Neural progenitor cell (in vitro differentiated cells): Measurements from ENCODE around the gene WDR93. TPM values are rescaled to one million over a fixed set of nuclear protein-coding genes. Genes with fewer than 3 reads are reported as not detected.

ENCODE experiments used
- DNase-seq: peaks from one replicate; pipeline ENCODE4 v3.0.0-alpha.2; 2016; ENCODE audit warnings: low spot score
- H2AFZ ChIP-seq: fragments of 200-600 bp; sonication (generic); replicated peaks from 2 replicates; pipeline ENCODE4 v1.6.1; 2016; ENCODE audit warnings: antibody characterized with exemption
- H3F3A ChIP-seq: fragments of 200-600 bp; sonication (generic); 2 replicates; pipeline ENCODE4 v1.6.1; 2016; ENCODE audit warnings: antibody characterized with exemption, low read depth
- H3K27ac ChIP-seq: fragments of 200-600 bp; sonication (generic); 2 replicates; pipeline ENCODE4 v1.5.1; 2016; ENCODE audit warnings: mild to moderate bottlenecking
- H3K27me3 ChIP-seq: fragments of 200-600 bp; sonication (generic); 2 replicates; pipeline ENCODE4 v1.6.1; 2016; ENCODE audit warnings: mild to moderate bottlenecking, moderate library complexity
- H3K36me3 ChIP-seq: fragments of 200-600 bp; sonication (generic); 2 replicates; pipeline ENCODE4 v1.5.1; 2016
- H3K4me1 ChIP-seq: fragments of 200-600 bp; sonication (generic); 2 replicates; pipeline ENCODE4 v1.6.1; 2016; ENCODE audit warnings: mixed run types
- H3K4me2 ChIP-seq: fragments of 200-600 bp; sonication (generic); 2 replicates; pipeline ENCODE4 v1.6.1; 2016
- H3K4me3 ChIP-seq: fragments of 200-600 bp; sonication (generic); 2 replicates; pipeline ENCODE4 v1.5.1; 2016
- H3K79me2 ChIP-seq: fragments of 200-600 bp; sonication (generic); 2 replicates; pipeline ENCODE4 v1.6.1; 2016; ENCODE audit warnings: low read depth
- H3K9ac ChIP-seq: fragments of 200-600 bp; sonication (generic); 2 replicates; pipeline ENCODE4 v1.6.1; 2016
- H3K9me3 ChIP-seq: fragments of 200-600 bp; sonication (generic); 2 replicates; pipeline ENCODE4 v1.5.1; 2016; ENCODE audit warnings: low read depth
- H4K20me1 ChIP-seq: fragments of 200-600 bp; sonication (generic); 2 replicates; pipeline ENCODE4 v1.6.1; 2016; ENCODE audit warnings: low read depth
- H3K27ac Mint-ChIP-seq: 3 replicates; pipeline ENCODE4 v1.8.0; 2021; ENCODE audit warnings: mixed read lengths
- H3K27me3 Mint-ChIP-seq: 2 replicates; pipeline ENCODE4 v1.8.0; 2022; ENCODE audit warnings: low read depth, mild to moderate bottlenecking, inconsistent platforms, moderate library complexity, mixed read lengths; ENCODE audit not compliant: insufficient read depth
- H3K36me3 Mint-ChIP-seq: 3 replicates; pipeline ENCODE4 v1.8.0; 2021; ENCODE audit warnings: mixed read lengths
- H3K4me1 Mint-ChIP-seq: 3 replicates; pipeline ENCODE4 v1.8.0; 2021; ENCODE audit warnings: mixed read lengths
- H3K4me3 Mint-ChIP-seq: 3 replicates; pipeline ENCODE4 v1.8.0; 2021; ENCODE audit warnings: mild to moderate bottlenecking, moderate library complexity, mixed read lengths
- H3K9me3 Mint-ChIP-seq: 3 replicates; pipeline ENCODE4 v1.8.0; 2020; ENCODE audit warnings: mixed read lengths
- CTCF ChIP-seq: fragments of 200-600 bp; sonication (generic); IDR thresholded peaks from 2 replicates; pipeline ENCODE4 v1.5.1; 2017; ENCODE audit warnings: antibody characterized with exemption, mild to moderate bottlenecking
- EZH2 ChIP-seq: fragments of 200-600 bp; sonication (generic); IDR thresholded peaks from 2 replicates; pipeline ENCODE4 v1.6.1; 2017; ENCODE audit warnings: antibody characterized with exemption, mild to moderate bottlenecking, moderate library complexity
- EZH2phosphoT487 ChIP-seq: fragments of 200-600 bp; sonication (generic); IDR thresholded peaks from 2 replicates; pipeline ENCODE4 v1.6.1; 2017; ENCODE audit warnings: antibody characterized with exemption
- total RNA-seq: library from RNA; depleted of rRNA; stranded (reverse); fragments of >200 nt; gene quantifications from 2 replicates; pipeline ENCODE4 v1.2.3, GENCODE V29; 2015; ENCODE audit warnings: low replicate concordance

Gene WDR93
- total RNA-seq, 1 donor from 2014 or later = 0.51 TPM

GRCh38 chr15:89777073-89777751 lies 86.6 kb downstream of the WDR93 start:
- Histone ChIP-seq H3F3A (no peaks in the 10 kb centered on the region), H3K4me3 (peak overlapping the region; percentile 28), H3K36me3 (no peaks in the 10 kb centered on the region), H3K4me2 (peak overlapping the region; percentile 73), H3K27me3 (peaks cover 48% of the 10 kb centered on the region), H3K9ac (no peak overlapping the region), H3K9me3 (no peaks in the 10 kb centered on the region), H3K79me2 (no peaks in the 10 kb centered on the region), H3K27ac (no peak overlapping the region), H4K20me1 (no peaks in the 10 kb centered on the region), H2AFZ (no peak overlapping the region), H3K4me1 (no peaks in the 10 kb centered on the region)
- Mint-ChIP-seq H3K27me3 (peaks cover 10% of the 10 kb centered on the region), H3K36me3 (no peaks in the 10 kb centered on the region), H3K27ac (no peak overlapping the region), H3K4me3 (peak overlapping the region; percentile 18), H3K4me1 (peaks cover 9% of the 10 kb centered on the region), H3K9me3 (no peaks in the 10 kb centered on the region)
- TF ChIP-seq EZH2 (no peak), EZH2phosphoT487 (peak; percentile 27), CTCF (no peak)
- DNase-seq = no peak

GRCh38 chr15:89777782-89778380 lies 87.3 kb downstream of the WDR93 start:
- no peak overlapping the region for H2AFZ ChIP-seq
- H3K27ac ChIP-seq = no peak overlapping the region
- H3K4me1 ChIP-seq = no peaks in the 10 kb centered on the region
- Mint-ChIP-seq H3K4me1 (peaks cover 9% of the 10 kb centered on the region), H3K9me3 (no peaks in the 10 kb centered on the region), H3K36me3 (no peaks in the 10 kb centered on the region), H3K27ac (no peak overlapping the region), H3K27me3 (peaks cover 10% of the 10 kb centered on the region), H3K4me3 (peak overlapping the region; percentile 18)
- H3K4me2 ChIP-seq = no peak overlapping the region
- no peaks in the 10 kb centered on the region for H3K9me3 ChIP-seq
- peaks cover 48% of the 10 kb centered on the region for H3K27me3 ChIP-seq
- H3F3A ChIP-seq = no peaks in the 10 kb centered on the region
- H3K79me2 ChIP-seq = no peaks in the 10 kb centered on the region
- DNase-seq = no peak
- no peaks in the 10 kb centered on the region for H4K20me1 ChIP-seq
- H3K9ac ChIP-seq = no peak overlapping the region
- H3K36me3 ChIP-seq = no peaks in the 10 kb centered on the region
- no peak overlapping the region for H3K4me3 ChIP-seq
- TF ChIP-seq EZH2phosphoT487 (no peak), CTCF (no peak), EZH2 (no peak)

- H2AFZ ChIP-seq = no peak overlapping the region
- no peaks in the 10 kb centered on the region for H3K36me3 ChIP-seq
- H3F3A ChIP-seq = no peaks in the 10 kb centered on the region
- peaks cover 48% of the 10 kb centered on the region for H3K27me3 ChIP-seq
- Mint-ChIP-seq H3K27me3 (peaks cover 12% of the 10 kb centered on the region), H3K27ac (no peak overlapping the region), H3K4me1 (peaks cover 13% of the 10 kb centered on the region), H3K9me3 (peaks cover 4% of the 10 kb centered on the region), H3K4me3 (no peak overlapping the region), H3K36me3 (no peaks in the 10 kb centered on the region)
- no peak overlapping the region for H3K27ac ChIP-seq
- no peak overlapping the region for H3K4me3 ChIP-seq
- H3K4me1 ChIP-seq = no peaks in the 10 kb centered on the region
- H3K4me2 ChIP-seq = no peak overlapping the region
- no peaks in the 10 kb centered on the region for H3K9me3 ChIP-seq
- TF ChIP-seq EZH2 (no peak), EZH2phosphoT487 (no peak), CTCF (no peak)
- no peak overlapping the region for H3K9ac ChIP-seq
- DNase-seq = no peak
- H4K20me1 ChIP-seq = no peaks in the 10 kb centered on the region
- H3K79me2 ChIP-seq = no peaks in the 10 kb centered on the region
These were observed 88.2 kb downstream of the WDR93 start for GRCh38 chr15:89778861-89779260.
